NCI-H2196 treated with DMSO at 0.1 percent for 48 hours (cell line): ENCODE measurements around the gene CLCN2.

ENCODE experiments used
- DNase-seq: peaks from one replicate; lab custom pipeline; 2025; ENCODE audit not compliant: unreplicated experiment; lab: John Stamatoyannopoulos, UW

Gene CLCN2

DNA sequence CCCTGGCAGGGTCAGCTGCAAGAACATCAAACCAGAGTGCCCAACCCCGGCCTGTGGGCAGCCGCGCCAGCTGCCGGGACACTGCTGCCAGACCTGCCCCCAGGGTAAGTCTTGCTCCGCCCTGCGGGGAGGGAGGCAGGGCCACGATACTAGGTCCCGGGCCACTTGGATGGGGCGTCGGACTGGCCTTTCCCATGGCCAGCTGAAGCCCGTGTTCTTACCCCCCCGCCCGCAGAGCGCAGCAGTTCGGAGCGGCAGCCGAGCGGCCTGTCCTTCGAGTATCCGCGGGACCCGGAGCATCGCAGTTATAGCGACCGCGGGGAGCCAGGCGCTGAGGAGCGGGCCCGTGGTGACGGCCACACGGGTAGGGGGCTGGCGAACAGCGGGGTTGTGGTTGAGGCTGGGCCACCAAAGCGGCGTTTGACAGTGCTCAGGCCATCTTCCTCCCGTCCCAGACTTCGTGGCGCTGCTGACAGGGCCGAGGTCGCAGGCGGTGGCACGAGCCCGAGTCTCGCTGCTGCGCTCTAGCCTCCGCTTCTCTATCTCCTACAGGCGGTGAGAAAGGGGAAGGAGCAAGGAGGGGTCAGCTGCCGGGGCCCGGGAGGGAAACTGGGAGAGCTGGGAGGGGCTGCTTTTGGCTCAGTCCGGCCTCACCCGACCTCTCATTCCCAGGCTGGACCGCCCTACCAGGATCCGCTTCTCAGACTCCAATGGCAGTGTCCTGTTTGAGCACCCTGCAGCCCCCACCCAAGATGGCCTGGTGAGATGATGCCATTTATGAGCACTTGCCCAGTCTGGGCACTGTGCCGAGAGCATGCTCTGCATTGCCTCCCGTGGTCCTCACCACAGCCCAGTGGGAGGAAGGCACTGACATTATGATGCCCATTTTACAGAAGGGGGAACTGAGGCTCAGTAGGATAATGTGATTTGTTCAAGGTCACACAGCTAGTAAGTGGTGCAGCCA, 20.1 kb upstream of the CLCN2 start:
- no peak for DNase-seq

GRCh38 chr3:184380627-184381260, 19.3 kb upstream of the CLCN2 start:
- DNase-seq, result no peak

- DNase-seq, result no peak
Measured at GRCh38 chr3:184380185-184380626, 18.8 kb upstream of the CLCN2 start.

DNA sequence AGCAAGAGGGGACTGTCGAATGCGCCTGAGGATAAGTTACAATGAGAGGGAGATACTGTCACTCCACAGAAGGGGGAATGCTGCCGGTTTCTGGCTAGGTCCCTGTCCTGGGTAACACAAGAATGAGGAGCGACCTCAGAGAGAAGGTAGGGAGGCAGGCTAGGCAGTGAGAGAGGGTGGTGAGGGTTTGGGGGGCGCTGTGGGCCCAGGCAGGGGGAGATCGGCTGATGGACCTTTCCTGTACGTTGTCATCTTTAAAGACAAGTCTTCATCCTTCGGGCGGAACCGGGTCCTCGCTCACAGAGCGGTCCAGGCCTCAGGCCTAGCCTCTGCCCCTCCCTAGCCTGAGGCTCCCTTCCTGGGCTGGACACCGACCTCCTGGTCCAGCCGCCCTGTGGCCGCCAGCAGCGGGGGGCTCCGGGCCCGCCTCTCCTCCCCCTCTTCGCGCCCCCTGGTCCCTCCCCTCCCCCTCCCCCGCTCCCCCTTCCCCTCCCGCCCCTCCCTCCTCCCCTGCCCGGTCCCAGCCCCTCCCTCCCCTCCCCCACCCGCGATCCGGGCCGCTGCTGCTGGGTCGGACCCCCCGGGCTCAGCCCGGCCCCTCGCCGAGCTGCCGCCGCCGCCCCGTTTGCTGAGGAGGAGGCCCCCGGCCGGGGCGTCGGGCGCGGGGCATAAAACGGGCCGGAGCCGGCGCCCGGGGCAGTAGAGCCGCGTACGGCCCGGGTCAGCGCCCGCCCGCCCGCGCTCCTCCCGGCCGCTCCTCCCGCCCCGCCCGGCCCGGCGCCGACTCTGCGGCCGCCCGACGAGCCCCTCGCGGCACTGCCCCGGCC, 18.2 kb upstream of the CLCN2 start, which contains the start of gene CHRD:
Gene CHRD, plus strand, starts transcription at position 697 of the 827 bp plus-strand sequence. CDS start 265 bp downstream, outside the sequence.
- DNase-seq, result no peak

DNA sequence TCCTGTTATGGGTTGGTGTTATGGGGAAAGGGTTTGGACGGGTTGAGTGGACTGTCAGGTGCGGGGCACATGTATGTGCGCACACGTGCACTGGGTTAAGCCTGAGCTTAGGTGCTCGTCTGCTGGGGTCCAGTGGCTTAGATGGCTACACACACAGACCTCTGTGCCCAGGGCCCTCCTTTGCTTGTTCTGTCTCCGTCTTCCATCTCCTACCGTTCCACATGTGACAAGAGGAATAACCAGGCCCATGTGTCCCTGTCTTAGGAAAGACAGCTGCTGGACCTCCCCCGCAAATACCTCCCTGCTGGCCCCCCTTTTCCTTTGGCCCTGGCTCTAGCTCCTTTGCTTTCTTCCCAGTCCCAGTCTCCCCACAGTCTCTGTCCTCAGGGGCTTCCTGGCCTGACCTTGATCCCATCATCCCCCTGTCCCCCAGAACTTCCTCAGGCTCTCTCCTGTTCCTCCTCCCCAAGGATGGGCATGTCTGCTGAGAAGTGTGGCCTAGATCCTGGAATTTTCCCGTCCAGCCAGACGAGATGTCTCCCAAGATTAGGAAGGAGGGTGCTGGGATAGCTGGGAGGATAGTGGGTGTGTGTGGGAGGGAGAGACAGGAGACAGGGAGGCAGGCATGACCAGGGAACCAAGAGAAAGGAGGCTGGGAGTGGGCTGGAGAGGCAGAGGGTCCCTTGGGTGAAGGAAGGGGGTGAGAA, 17.4 kb upstream of the CLCN2 start:
- no peak for DNase-seq

- peak; percentile 85 for DNase-seq
Measured at GRCh38 chr3:184377882-184378445, 16.6 kb upstream of the CLCN2 start, which contains the start of gene THPO. Gene THPO (minus strand): TSS chr3:184378207. CDS start chr3:184376259, 1,948 bp downstream.

GRCh38 chr3:184377374-184377773, 16.0 kb upstream of the CLCN2 start:
- peak; percentile 79 for DNase-seq

GRCh38 chr3:184375747-184376461, 14.5 kb upstream of the CLCN2 start:
- no peak for DNase-seq

GRCh38 chr3:184373422-184373821, 12.0 kb upstream of the CLCN2 start:
- no peak for DNase-seq

DNA sequence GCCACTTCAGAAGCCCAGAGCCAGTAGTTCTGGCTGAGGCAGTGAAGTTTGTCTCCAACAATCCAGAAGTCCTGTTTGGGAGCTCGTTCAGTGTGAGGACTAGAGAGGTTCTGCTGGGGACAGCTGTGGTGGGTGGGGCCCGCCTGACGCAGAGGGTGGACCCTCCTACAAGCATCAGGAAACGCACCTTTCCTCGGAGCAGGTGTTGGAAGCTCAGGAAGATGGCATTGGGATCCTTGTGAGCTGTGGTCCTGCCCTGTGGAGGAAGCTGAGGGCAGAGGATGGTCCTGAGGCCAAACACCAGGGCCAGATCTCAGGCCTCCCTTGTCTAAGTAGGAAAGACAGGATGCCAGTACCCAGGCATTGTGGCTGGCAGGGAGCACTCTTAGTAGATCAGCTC, 11.5 kb upstream of the CLCN2 start:
- DNase-seq, result no peak

- DNase-seq, result no peak
Measured at GRCh38 chr3:184372296-184372821, 11.0 kb upstream of the CLCN2 start.

GRCh38 chr3:184371570-184372018, 10.2 kb upstream of the CLCN2 start:
- DNase-seq, result peak; percentile 100

DNA sequence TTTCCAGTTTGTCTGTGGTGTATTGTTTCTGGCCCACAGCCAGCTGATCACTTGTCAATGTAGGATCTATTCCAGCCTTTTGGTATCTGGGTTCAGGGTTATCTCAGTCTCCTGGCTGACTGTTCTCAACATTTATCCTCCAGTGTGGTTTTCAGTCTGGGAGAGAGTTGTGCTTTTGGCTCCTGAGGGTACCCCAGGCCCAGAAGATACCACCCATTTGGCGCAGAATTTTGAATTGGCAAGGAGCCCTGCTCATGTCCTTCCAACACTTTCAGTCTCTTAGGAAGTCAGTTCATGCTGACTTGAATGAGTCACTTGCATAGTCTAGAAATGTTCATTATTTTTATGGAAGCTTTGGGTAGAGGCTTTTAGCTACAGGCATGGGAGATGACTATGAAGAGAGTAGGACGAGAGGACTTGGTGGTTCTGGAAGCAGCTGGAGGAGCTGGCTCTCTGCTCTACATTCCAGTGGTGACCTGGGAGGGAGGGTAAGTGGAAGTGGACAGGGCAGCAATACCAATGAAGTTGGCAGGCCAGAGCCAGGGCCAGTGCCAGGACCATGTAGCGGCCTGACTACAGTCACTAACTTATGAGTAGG, 7.3 kb upstream of the CLCN2 start:
- no peak for DNase-seq

DNA sequence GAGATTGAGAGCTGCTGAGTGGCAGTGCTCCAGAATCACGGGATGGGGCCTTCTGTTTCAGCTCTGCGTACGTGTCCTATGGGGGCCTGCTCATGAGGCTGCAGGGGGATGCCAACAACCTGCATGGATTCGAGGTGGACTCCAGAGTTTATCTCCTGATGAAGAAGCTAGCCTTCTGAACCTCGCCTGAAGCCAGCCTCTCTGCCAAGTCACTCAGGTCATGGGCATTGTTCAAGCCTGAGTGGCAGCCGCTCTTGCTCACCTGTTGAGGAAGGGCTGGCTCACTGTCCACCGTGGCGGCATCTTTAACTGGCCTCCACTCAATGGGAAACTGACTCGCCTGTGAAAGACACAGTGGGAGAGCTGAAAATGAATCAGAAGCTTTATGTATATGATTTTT, 6.7 kb upstream of the CLCN2 start:
- no peak for DNase-seq

GRCh38 chr3:184366619-184367289, 5.3 kb upstream of the CLCN2 start:
- DNase-seq, result peak; percentile 41

DNA sequence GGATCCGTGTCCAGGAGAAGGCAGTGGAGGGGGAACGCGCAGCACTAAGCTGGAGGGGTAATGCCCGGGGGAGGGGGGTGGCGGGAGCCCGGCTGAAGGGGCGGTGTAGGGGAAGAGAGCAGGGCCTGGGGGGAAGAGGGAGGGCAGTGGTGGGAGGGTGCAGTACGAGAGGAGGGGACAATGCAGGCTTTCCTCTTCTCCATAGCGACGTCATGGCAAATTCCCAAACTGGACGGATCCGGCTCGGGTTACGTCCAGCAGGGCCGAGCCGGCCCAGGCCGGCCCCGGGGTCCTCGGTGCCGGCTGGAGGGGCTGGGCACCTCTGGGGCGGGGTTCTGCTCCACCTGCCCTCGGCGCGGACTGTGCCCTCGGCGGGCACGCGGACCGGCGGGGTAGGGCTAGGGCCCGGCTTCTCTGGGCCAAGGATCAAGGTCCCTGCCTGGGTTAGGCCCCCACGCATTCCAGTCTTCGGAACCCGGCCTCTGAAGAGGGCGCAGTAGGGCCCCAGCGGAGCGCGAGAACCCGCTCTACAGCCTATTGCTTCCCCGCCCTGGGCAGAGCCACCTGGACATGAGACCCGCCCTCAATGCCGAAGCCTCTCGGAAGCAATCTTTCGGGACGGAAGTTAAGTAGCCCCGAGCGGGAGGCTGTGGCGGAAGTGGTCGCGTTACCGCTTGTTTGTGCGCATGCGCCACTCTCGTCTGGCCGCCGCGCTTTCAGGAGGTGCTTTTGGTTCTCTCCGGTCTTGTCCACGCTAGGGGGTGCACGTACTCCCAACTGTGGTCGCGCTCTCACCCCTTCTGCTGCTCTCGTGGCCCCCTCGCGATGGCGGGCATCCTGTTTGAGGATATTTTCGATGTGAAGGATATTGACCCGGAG, 1.5 kb upstream of the CLCN2 start:
- peak; percentile 100 for DNase-seq
